BLaER1 treated with 17β-estradiol and CSF1 and Interleukin-3, amounts not matched to agents 10 nM and 100 nM (cell line): ENCODE measurements around the gene P2RX2.

Experiments
- H3K27ac ChIP-seq, 11 experiments: shearing (Covaris generic); formaldehyde crosslinking; 2 replicates each; pipeline ENCODE4 v1.8.1; 2022
- H3K27me3 ChIP-seq, 11 experiments: shearing (Covaris generic); formaldehyde crosslinking; 2 replicates each; pipeline ENCODE4 v1.8.1; 2022
- H3K36me3 ChIP-seq, 11 experiments: shearing (Covaris generic); formaldehyde crosslinking; 2 replicates each; pipeline ENCODE4 v1.8.1; 2022
- H3K4me1 ChIP-seq, 10 experiments: shearing (Covaris generic); formaldehyde crosslinking; 2 replicates each; pipeline ENCODE4 v1.8.1; 2022
- H3K4me2 ChIP-seq, 11 experiments: shearing (Covaris generic); formaldehyde crosslinking; 2 replicates each; pipeline ENCODE4 v1.8.1; 2022
- H3K4me3 ChIP-seq, 10 experiments: shearing (Covaris generic); formaldehyde crosslinking; 2 replicates each; pipeline ENCODE4 v1.8.1; 2022
- H3K9ac ChIP-seq, 11 experiments: shearing (Covaris generic); formaldehyde crosslinking; 2 replicates each; pipeline ENCODE4 v1.8.1; 2022
- H3K9me3 ChIP-seq, 11 experiments: shearing (Covaris generic); formaldehyde crosslinking; replicated peaks in 1 of 11; 2 replicates each; pipeline ENCODE4 v1.8.1; 2022
- H4K20me1 ChIP-seq, 11 experiments: shearing (Covaris generic); formaldehyde crosslinking; 2 replicates each; pipeline ENCODE4 v1.8.1; 2022
- Cebpa-rat ChIP-seq, 11 experiments: shearing (Covaris generic); IDR thresholded peaks; 2 replicates each; pipeline ENCODE4 v1.8.1; 2022

Gene P2RX2

DNA sequence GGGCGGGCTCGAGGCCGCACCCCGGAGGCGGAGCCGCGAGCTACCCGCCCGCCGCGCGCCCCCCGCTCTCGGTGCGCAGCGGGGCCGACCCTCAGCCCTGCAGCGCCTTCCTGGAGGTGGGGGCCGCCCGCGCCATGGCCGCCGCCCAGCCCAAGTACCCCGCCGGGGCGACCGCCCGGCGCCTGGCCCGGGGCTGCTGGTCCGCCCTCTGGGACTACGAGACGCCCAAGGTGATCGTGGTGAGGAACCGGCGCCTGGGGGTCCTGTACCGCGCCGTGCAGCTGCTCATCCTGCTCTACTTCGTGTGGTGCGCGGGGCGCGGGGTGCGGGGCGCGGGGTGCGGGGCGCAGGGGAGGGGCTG lies at the start of gene P2RX2:
Gene P2RX2 (plus strand): TSS at position 94 of the 361 bp plus-strand sequence. CDS start 41 bp downstream, at position 135.
- Histone ChIP-seq H3K4me2 (no peak within 1 kb of the TSS), H3K27me3 (peaks cover 48 to 65% (median 60%) of the 10 kb centered on the region in 11 experiments), H4K20me1 (peaks cover 0 to 36% (median 26%) of the 10 kb centered on the region in 11 experiments; a peak in 15 of 22 replicates), H3K4me1 (peaks cover 0 to 10% (median 2%) of the 10 kb centered on the region in 10 experiments; a peak in 3 of 20 replicates), H3K27ac (no peak within 1 kb of the TSS), H3K36me3 (peaks cover 0 to 13% (median 9%) of the 10 kb centered on the region in 11 experiments; a peak in 14 of 22 replicates), H3K4me3 (peak within 1 kb of the TSS in 3 of 10 experiments; percentile 27 to 35 (median 35); a peak in 3 of 20 replicates), H3K9me3 (peaks cover 32 to 37% (median 34%) of the 10 kb centered on the region in 11 experiments), H3K9ac (no peak within 1 kb of the TSS)
- TF ChIP-seq Cebpa-rat (IDR thresholded peaks at IDR 0.05): no peak

DNA sequence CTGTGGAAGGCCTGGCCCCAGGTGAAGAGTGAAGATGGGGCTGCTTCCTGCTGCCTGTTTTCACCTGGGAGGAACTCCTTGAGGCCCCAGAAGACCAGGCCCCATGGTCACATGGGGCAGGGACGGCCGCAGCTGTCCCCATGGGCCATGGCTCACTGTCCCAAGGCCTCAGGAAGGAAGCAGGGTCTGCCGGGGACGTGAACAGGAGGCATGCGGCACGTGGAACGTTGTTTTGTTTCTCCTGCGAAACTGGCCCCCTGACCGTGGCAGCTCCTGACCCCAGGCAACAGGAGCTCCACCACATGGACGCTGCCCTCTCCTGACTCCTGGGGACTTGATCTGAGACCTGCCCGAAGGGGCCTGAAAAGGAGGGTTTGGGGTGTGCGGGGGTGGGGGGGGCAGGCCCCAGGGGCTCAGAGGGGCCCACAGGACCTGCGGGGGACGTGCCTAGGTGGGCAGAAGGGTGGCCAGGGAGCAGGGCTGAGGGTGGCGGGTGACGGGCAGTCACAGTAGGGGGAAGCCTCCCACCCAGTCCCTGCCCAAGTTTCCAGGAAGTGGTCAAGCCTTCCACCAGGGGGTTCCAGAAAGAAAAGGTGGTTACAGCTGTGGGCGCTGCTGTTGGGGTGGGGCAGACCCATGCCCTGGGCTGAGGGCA lies 49.6 kb upstream of the P2RX2 start:
- Histone ChIP-seq H3K36me3 (peaks cover 51 to 94% (median 86%) of the 10 kb centered on the region in 11 experiments), H3K4me2 (peak overlapping the region; percentile 44 to 82 (median 75)), H3K27ac (peak overlapping the region in 8 of 11 experiments; percentile 26 to 70 (median 54); a peak in 15 of 22 replicates), H3K9me3 (no peaks in the 10 kb centered on the region), H3K4me1 (peaks cover 10 to 54% (median 44%) of the 10 kb centered on the region in 10 experiments), H4K20me1 (peaks cover 37 to 99% (median 96%) of the 10 kb centered on the region in 11 experiments; a peak in 21 of 22 replicates), H3K9ac (peak overlapping the region in 10 of 11 experiments; percentile 6 to 70 (median 54); a peak in 17 of 22 replicates), H3K27me3 (no peaks in the 10 kb centered on the region), H3K4me3 (no peak overlapping the region)
- no peak for TF ChIP-seq Cebpa-rat (IDR thresholded peaks at IDR 0.05)

DNA sequence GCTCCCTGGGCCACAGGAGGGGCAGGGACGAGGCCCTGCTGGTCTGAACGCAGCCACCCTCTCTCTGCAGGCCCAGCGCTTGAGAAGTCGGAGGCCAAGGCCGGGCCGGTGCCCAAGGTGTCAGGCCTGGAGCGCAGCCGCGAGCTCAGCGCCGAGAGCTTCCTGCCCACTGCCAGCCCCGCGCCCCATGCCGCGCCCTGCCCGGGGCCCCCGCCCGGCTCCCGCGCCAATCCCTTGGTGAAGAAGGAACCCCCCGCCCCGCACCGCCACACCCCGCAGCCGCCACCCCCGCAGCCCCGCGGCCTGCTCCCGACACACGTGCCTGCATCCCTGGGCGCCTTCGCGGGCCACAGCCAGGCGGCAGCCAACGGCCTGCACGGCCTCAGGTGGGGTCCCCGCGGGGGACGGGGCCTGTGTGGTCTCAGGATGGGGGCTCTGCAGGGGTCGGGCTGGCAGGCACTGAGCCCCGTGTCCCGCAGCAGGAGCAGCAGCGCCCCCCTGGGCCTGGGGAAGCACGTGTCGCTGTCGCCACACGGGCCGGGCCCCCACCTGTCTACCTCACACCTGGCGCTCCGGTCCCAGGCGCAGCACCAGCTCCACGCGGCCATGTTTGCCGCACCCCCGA lies 48.6 kb upstream of the P2RX2 start:
- no peaks in the 10 kb centered on the region for H3K27me3 ChIP-seq
- H3K36me3 ChIP-seq: peaks cover 60 to 96% (median 94%) of the 10 kb centered on the region in 11 experiments
- H3K9ac ChIP-seq: peak overlapping the region in 5 of 11 experiments; percentile 42 to 64 (median 56); a peak in 1 of 22 replicates
- no peak overlapping the region for H3K4me2 ChIP-seq
- peak overlapping the region in 8 of 11 experiments; percentile 10 to 70 (median 54); a peak in 8 of 22 replicates for H3K27ac ChIP-seq
- H3K4me3 ChIP-seq: no peak overlapping the region
- no peaks in the 10 kb centered on the region for H3K9me3 ChIP-seq
- TF ChIP-seq Cebpa-rat (IDR thresholded peaks at IDR 0.05): no peak
- H3K4me1 ChIP-seq: peaks cover 10 to 48% (median 40%) of the 10 kb centered on the region in 10 experiments
- peaks cover 35 to 99% (median 97%) of the 10 kb centered on the region in 11 experiments; a peak in 21 of 22 replicates for H4K20me1 ChIP-seq

DNA sequence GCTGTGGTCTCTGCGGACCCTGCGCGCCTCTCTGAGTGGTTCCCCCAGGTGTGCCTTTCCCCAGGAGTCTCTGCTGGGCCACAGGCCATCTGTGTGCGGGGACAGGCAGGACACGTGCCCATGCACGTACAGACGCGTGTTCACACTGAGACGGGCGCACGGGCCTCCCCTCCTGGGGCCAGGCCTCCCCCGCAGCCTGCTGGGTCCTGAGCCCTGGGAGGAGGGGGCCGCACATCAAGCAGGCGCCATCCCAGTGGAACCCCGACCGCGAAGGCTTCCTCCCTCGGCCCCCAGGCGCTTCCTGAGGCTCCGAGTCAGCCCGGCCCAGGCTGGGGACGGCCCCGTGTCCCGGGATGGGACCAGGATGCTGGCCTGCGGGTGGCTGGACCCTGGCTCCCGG lies 47.9 kb upstream of the P2RX2 start:
- Histone ChIP-seq H3K4me2 (no peak overlapping the region), H3K4me3 (no peak overlapping the region), H4K20me1 (peaks cover 28 to 99% (median 96%) of the 10 kb centered on the region in 11 experiments; a peak in 21 of 22 replicates), H3K36me3 (peaks cover 58 to 96% (median 92%) of the 10 kb centered on the region in 11 experiments), H3K27me3 (no peaks in the 10 kb centered on the region), H3K4me1 (peaks cover 10 to 42% (median 38%) of the 10 kb centered on the region in 10 experiments), H3K27ac (peak overlapping the region in 1 of 11 experiments; percentile 28; a peak in 2 of 22 replicates), H3K9me3 (no peaks in the 10 kb centered on the region), H3K9ac (no peak overlapping the region)
- TF ChIP-seq Cebpa-rat (IDR thresholded peaks at IDR 0.05): no peak

DNA sequence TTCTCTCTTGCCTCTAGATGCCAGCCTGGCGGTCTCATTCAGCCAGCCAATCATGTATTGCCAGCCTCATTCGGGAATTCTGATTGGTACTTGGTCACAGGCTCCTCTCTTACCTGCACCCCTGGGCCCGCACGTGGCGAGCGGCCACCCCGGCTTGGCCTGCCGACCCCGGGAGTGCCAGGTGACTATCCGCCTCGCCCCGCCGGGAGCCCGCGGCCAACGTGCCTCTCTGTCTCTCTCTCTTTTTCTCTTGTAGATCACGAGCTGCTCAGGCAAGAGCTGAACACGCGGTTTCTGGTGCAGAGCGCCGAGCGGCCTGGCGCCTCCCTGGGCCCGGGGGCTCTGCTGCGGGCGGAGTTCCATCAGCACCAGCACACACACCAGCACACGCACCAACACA lies 47.5 kb upstream of the P2RX2 start:
- no peaks in the 10 kb centered on the region for H3K27me3 ChIP-seq
- peaks cover 10 to 37% (median 35%) of the 10 kb centered on the region in 10 experiments for H3K4me1 ChIP-seq
- H3K9me3 ChIP-seq: no peaks in the 10 kb centered on the region
- no peak overlapping the region for H3K4me2 ChIP-seq
- H3K4me3 ChIP-seq: no peak overlapping the region
- peaks cover 24 to 99% (median 96%) of the 10 kb centered on the region in 11 experiments; a peak in 21 of 22 replicates for H4K20me1 ChIP-seq
- peak overlapping the region in 1 of 11 experiments; percentile 28; a peak in 1 of 22 replicates for H3K27ac ChIP-seq
- no peak overlapping the region for H3K9ac ChIP-seq
- H3K36me3 ChIP-seq: peaks cover 58 to 96% (median 93%) of the 10 kb centered on the region in 11 experiments
- no peak for TF ChIP-seq Cebpa-rat (IDR thresholded peaks at IDR 0.05)

DNA sequence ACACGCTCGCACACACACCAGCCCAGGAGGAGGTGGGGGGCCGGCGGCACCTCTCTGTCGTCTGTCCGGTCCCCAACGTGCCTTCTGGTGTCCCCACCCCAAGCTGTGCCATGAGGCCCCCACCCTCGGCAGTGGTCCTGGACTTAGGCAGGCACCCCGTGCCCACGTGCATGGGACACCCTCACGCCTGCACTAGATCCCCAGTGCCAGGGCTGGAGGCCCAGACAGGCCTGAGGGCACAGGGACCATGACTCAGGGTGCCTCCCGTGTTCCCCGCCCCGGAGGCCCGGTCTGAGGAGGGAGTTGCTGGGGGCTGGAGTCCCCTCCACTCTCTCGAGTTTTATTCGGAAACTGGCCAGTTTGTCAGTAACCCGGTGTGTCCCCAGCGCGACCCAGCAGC lies 47.0 kb upstream of the P2RX2 start:
- H4K20me1 ChIP-seq: peaks cover 19 to 99% (median 95%) of the 10 kb centered on the region in 11 experiments; a peak in 21 of 22 replicates
- TF ChIP-seq Cebpa-rat (IDR thresholded peaks at IDR 0.05): no peak
- H3K36me3 ChIP-seq: peaks cover 59 to 96% (median 92%) of the 10 kb centered on the region in 11 experiments

DNA sequence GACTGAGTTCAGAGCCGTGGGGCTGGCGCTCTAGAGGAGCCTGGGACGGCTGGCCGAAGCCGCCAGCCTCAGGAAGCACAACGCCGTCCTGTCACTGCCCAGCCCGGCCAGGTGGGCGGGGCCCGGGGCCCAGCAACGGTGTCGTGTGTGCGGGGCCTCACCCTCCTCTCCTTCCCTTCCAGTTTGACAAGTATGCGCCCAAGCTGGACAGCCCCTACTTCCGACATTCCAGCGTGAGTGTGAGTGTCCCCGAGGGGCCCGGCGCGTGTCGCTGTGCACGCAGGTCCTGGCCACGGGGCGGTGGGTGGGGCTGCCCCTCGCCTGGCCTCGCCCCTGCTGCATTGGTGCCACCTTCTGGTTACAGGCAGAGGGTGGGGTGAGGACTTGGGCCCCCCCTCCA lies 46.5 kb upstream of the P2RX2 start:
- H3K27me3 ChIP-seq: no peaks in the 10 kb centered on the region
- no peak overlapping the region; a peak in 1 of 22 replicates for H3K27ac ChIP-seq
- no peak overlapping the region for H3K4me3 ChIP-seq
- H3K4me2 ChIP-seq: no peak overlapping the region
- no peak overlapping the region for H3K9ac ChIP-seq
- H3K9me3 ChIP-seq: no peaks in the 10 kb centered on the region
- peaks cover 10 to 27% (median 26%) of the 10 kb centered on the region in 10 experiments for H3K4me1 ChIP-seq
- no peak for TF ChIP-seq Cebpa-rat (IDR thresholded peaks at IDR 0.05)
- peaks cover 60 to 96% (median 92%) of the 10 kb centered on the region in 11 experiments for H3K36me3 ChIP-seq
- H4K20me1 ChIP-seq: peaks cover 14 to 99% (median 94%) of the 10 kb centered on the region in 11 experiments; a peak in 21 of 22 replicates

More for the DNA sequence above, 47.0 kb upstream of the P2RX2 start:
- no peaks in the 10 kb centered on the region for H3K9me3 ChIP-seq
- no peak overlapping the region for H3K4me2 ChIP-seq
- no peak overlapping the region for H3K4me3 ChIP-seq
- no peak overlapping the region for H3K9ac ChIP-seq
- peaks cover 10 to 32% (median 31%) of the 10 kb centered on the region in 10 experiments for H3K4me1 ChIP-seq
- no peak overlapping the region; a peak in 1 of 22 replicates for H3K27ac ChIP-seq
- H3K27me3 ChIP-seq: no peaks in the 10 kb centered on the region

DNA sequence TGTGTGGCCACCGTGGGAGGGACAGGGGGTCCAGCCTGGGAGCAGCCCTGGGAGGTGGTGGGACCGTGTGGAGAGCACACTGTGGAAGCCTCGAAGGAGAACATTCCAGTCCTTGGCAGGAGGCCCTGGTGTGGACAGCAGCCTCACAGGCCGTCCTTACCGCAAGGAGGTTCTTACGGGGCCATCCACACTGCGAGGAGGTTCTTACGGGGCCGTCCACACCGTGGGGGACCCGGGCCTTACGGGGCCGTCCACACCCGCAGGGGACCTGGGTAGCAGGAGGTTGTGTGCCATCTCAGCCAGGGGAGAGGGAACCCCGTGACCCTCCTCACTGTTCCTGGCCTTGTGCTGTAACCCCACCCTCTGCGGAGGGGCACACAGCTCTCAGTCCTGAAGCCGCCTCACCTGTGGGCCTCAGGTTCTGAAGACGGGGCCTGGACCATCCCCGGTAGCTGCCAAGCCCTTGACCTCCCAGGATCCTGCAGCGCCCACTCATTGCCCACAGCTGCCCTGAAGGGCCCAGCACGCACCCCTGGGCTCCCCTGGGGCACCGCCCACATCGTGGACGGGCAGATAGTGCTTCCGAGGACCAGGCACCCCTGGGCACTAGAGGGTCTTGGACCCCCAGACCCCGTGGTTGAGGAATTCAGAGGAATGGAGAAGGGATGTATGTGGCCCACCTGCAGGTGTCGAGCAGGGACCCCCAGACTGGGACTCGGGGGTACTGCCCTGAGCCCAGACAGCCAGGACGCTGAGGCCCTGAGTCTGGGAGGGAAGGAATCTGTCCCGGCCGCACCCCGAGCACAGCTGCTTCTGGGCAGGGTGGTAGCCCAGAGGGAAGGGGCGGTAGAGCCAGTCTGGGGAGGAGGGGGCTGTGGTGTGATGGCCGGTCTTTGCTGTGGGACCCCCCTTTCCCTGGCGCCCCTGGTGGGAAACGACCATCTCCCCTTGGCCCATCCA lies 45.5 kb upstream of the P2RX2 start:
- Histone ChIP-seq H3K4me3 (no peak overlapping the region), H3K4me2 (no peak overlapping the region), H3K4me1 (peaks cover 9 to 17% (median 16%) of the 10 kb centered on the region in 10 experiments), H3K27me3 (no peaks in the 10 kb centered on the region), H3K9me3 (no peaks in the 10 kb centered on the region), H4K20me1 (peaks cover 4 to 99% (median 89%) of the 10 kb centered on the region in 11 experiments; a peak in 21 of 22 replicates), H3K27ac (no peak overlapping the region), H3K36me3 (peaks cover 68 to 96% (median 92%) of the 10 kb centered on the region in 11 experiments), H3K9ac (no peak overlapping the region; a peak in 1 of 22 replicates)
- no peak for TF ChIP-seq Cebpa-rat (IDR thresholded peaks at IDR 0.05)
